Activated CD4-positive, CD25-positive, alpha-beta regulatory T cell treated with anti-CD3 and anti-CD28 coated beads, Interleukin-2, amount 50 U/mL, for 72 hours (primary cell): Measurements from ENCODE around the gene DCST2.

Experiments
- DNase-seq: peaks from one replicate; pipeline ENCODE4 v3.0.0; 2021

Gene DCST2

GRCh38 chr1:155048449-155049334 is 15.1 kb upstream of the DCST2 start:
- no peak for DNase-seq

GRCh38 chr1:155044812-155045657 is 11.5 kb upstream of the DCST2 start:
- DNase-seq, result no peak

GRCh38 chr1:155044365-155044764 is 10.8 kb upstream of the DCST2 start:
- no peak for DNase-seq

GRCh38 chr1:155043793-155044192 is 10.2 kb upstream of the DCST2 start:
- DNase-seq, result no peak

GRCh38 chr1:155043301-155043702 is 9.7 kb upstream of the DCST2 start:
- no peak for DNase-seq

- no peak for DNase-seq
These were observed 9.2 kb upstream of the DCST2 start for GRCh38 chr1:155042789-155043188.

GRCh38 chr1:155040358-155041093 is 6.9 kb upstream of the DCST2 start:
- DNase-seq, result no peak

GRCh38 chr1:155039308-155039669 is 5.7 kb upstream of the DCST2 start:
- DNase-seq, result no peak

- DNase-seq, result no peak
These were observed 5.2 kb upstream of the DCST2 start for GRCh38 chr1:155038602-155039307.

GRCh38 chr1:155037851-155038441 is 4.4 kb upstream of the DCST2 start:
- no peak for DNase-seq

- DNase-seq, result no peak
These were observed 3.5 kb upstream of the DCST2 start for GRCh38 chr1:155037043-155037442.

GRCh38 chr1:155035936-155036335 is 2.4 kb upstream of the DCST2 start:
- DNase-seq, result no peak

- DNase-seq, result no peak
These were observed 982 bp upstream of the DCST2 start for GRCh38 chr1:155034318-155035208.

- DNase-seq, result no peak
These were observed 695 bp downstream of the DCST2 start for GRCh38 chr1:155032886-155033285.

GRCh38 chr1:155030899-155031298 is 2.7 kb downstream of the DCST2 start:
- no peak for DNase-seq

- DNase-seq, result no peak
These were observed 3.3 kb downstream of the DCST2 start for GRCh38 chr1:155030243-155030795.

GRCh38 chr1:155029513-155030242 is 3.9 kb downstream of the DCST2 start:
- DNase-seq, result no peak

- no peak for DNase-seq
These were observed 7.0 kb downstream of the DCST2 start for GRCh38 chr1:155026588-155026987.

GRCh38 chr1:155026154-155026553 is 7.4 kb downstream of the DCST2 start:
- DNase-seq, result no peak

- no peak for DNase-seq
These were observed 9.3 kb downstream of the DCST2 start for GRCh38 chr1:155024315-155024714.
